Pons (tissue), 1 donor: ENCODE measurements around the gene KDM5C.
"Not testable (repeated sequence)": the region's sequence is repeated elsewhere in the genome, so short reads cannot be mapped to it uniquely, and the experiment has no call there.

Experiments
- DNase-seq: peaks from one replicate; pipeline ENCODE4 v3.0.0-alpha.2; 2016; ENCODE audit warnings: low spot score

KDM5C gene

GRCh38 chrX:53190363-53190960 is 34.5 kb downstream of the KDM5C start:
- DNase-seq, result no peak

GRCh38 chrX:53188763-53189162 is 36.2 kb downstream of the KDM5C start:
- no peak for DNase-seq

- no peak for DNase-seq
Measured at GRCh38 chrX:53186351-53186750, 38.7 kb downstream of the KDM5C start.

- DNase-seq, result no peak
Measured at GRCh38 chrX:53184836-53185235, 40.2 kb downstream of the KDM5C start.

GRCh38 chrX:53171356-53171755 is 53.7 kb downstream of the KDM5C start:
- no peak for DNase-seq

GRCh38 chrX:53166103-53166502 is 58.9 kb downstream of the KDM5C start:
- no peak for DNase-seq

- not testable (repeated sequence) for DNase-seq
Measured at GRCh38 chrX:53164566-53164965, 60.4 kb downstream of the KDM5C start.

GRCh38 chrX:53163436-53163835 is 61.6 kb downstream of the KDM5C start:
- DNase-seq, result no peak

- no peak for DNase-seq
Measured at GRCh38 chrX:53160297-53160983, 64.6 kb downstream of the KDM5C start.

- no peak for DNase-seq
Measured at GRCh38 chrX:53159184-53159583, 65.8 kb downstream of the KDM5C start.

- no peak for DNase-seq
Measured at GRCh38 chrX:53156207-53156596, 68.8 kb downstream of the KDM5C start.

GRCh38 chrX:53155512-53156206 is 69.3 kb downstream of the KDM5C start:
- DNase-seq, result no peak

GRCh38 chrX:53153581-53153980 is 71.4 kb downstream of the KDM5C start:
- no peak for DNase-seq
